Mesothelial cell of epicardium (in vitro differentiated cells): Measurements from ENCODE around the gene TAGAP. TPM values are rescaled to one million over a fixed set of nuclear protein-coding genes. Genes with fewer than 3 reads are reported as not detected.
"Not testable (repeated sequence)": the region's sequence is repeated elsewhere in the genome, so short reads cannot be mapped to it uniquely, and the experiment has no call there.

ENCODE experiments used
- DNase-seq, 2 experiments: peaks; one replicate each; pipeline ENCODE4 v3.0.0; 2021; ENCODE audit warnings: low spot score in 2 of 2; ENCODE audit not compliant: unreplicated experiment in 2 of 2
- H3K27ac Mint-ChIP-seq: 2 replicates; pipeline ENCODE4 v1.8.0; 2021; ENCODE audit warnings: mixed read lengths
- H3K27me3 Mint-ChIP-seq: 2 replicates; pipeline ENCODE4 v1.8.0; 2021; ENCODE audit warnings: low read depth, mixed read lengths
- H3K36me3 Mint-ChIP-seq: 2 replicates; pipeline ENCODE4 v1.8.0; 2021; ENCODE audit warnings: mixed read lengths
- H3K4me1 Mint-ChIP-seq: 2 replicates; pipeline ENCODE4 v1.8.0; 2021; ENCODE audit warnings: mixed read lengths
- H3K4me3 Mint-ChIP-seq: 2 replicates; pipeline ENCODE4 v1.8.0; 2021; ENCODE audit warnings: mild to moderate bottlenecking, moderate library complexity, mixed read lengths
- H3K9me3 Mint-ChIP-seq: 2 replicates; pipeline ENCODE4 v1.8.0; 2021; ENCODE audit warnings: mixed read lengths
- CTCF ChIP-seq: fragments of 200-600 bp; sonication (generic); IDR thresholded peaks from one replicate; pipeline ENCODE4 v1.5.0; 2021; ENCODE audit warnings: antibody characterized with exemption; ENCODE audit not compliant: unreplicated experiment
- total RNA-seq: library from RNA; stranded (reverse); gene quantifications from 3 replicates; pipeline ENCODE4 v1.2.1, GENCODE V29; 2021

Gene TAGAP
- total RNA-seq, 1 donor from 2014 or later = 0.16 TPM

- DNase-seq = peak in 1 of 2 experiments; percentile 65
- Mint-ChIP-seq H3K36me3 (no peaks in the 10 kb centered on the region), H3K4me1 (peaks cover 14% of the 10 kb centered on the region)
Observed at GRCh38 chr6:159042003-159042825, 2.6 kb downstream of the TAGAP start.

GRCh38 chr6:159041181-159041580, 3.6 kb downstream of the TAGAP start:
- DNase-seq = no peak
- peaks cover 14% of the 10 kb centered on the region for H3K4me1 Mint-ChIP-seq
- H3K27me3 Mint-ChIP-seq = peaks cover 13% of the 10 kb centered on the region
- H3K36me3 Mint-ChIP-seq = no peaks in the 10 kb centered on the region
- H3K27ac Mint-ChIP-seq = no peak overlapping the region
- H3K9me3 Mint-ChIP-seq = no peaks in the 10 kb centered on the region
- no peak overlapping the region for H3K4me3 Mint-ChIP-seq
- no peak for TF ChIP-seq CTCF

More at GRCh38 chr6:159042003-159042825, 2.6 kb downstream of the TAGAP start:
- Mint-ChIP-seq H3K4me3 (no peak overlapping the region), H3K27ac (peak overlapping the region; percentile 41), H3K27me3 (peaks cover 16% of the 10 kb centered on the region), H3K9me3 (no peaks in the 10 kb centered on the region)
- TF ChIP-seq CTCF = peak; percentile 81

DNA sequence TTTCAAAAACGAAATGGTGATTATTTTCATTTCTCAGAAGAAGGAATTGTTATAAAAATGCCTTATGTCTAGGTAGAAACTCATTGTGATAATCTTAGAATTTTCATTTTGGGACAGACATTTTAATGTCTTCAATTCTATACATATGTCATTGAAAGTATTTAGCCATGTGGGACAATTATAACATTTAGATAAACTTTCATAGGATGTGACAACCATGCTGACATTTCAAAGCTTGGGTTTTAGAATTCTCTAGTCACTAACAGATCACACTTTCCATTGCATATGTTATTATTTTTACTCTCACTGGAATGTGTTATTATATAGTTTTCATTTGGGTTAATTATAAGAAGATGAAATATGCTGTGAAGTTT, 4.9 kb downstream of the TAGAP start:
- Mint-ChIP-seq H3K27ac (no peak overlapping the region), H3K36me3 (no peaks in the 10 kb centered on the region), H3K4me3 (no peak overlapping the region), H3K9me3 (no peaks in the 10 kb centered on the region), H3K4me1 (peaks cover 14% of the 10 kb centered on the region), H3K27me3 (peaks cover 6% of the 10 kb centered on the region)
- TF ChIP-seq CTCF = no peak
- DNase-seq = no peak

DNA sequence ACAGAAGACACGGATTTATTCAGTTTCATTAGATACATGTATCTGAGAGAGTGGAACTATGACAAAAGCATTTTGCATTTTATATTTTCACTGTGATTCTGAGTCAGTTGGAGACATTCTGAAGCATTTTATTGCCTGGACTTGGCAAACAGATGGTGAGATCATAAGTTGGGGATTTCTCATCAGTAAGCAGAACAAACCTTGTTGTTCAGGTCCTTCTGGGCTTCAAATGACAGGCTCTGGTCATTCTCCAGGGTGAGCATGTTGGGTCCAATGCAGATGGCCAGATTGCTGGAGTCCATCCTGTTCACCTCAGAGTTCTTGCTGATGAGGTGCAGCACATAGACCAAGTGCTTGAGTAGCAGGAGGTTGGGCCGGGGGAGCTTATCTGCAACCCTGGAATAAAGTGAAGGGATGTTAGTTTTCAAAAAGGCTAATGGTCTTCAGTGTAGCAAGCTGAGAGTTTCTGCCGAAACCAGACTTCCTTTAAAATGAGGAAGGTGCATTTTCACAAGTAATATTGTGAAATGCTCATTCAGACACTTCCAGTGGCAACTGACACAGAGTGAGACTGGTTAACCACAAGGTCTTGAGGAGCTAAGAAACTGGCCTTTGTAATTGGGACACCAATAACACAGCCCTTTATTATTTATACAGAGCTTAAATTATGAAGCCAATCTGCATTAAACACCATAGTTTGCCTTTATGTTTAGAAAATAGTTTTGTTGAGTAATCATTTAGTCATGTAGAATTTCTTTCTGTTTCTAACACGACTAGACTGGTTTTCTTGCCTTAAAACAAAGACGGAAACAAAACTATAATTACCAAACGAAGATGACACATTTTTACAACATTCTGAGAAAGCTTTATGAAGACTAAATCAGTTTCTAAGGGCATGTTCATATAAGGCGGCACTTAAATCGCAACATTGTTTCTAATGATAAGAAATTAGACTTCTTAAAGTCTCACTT, 5.6 kb downstream of the TAGAP start:
- H3K4me1 Mint-ChIP-seq = peaks cover 10% of the 10 kb centered on the region
- no peak for DNase-seq
- TF ChIP-seq CTCF = no peak
- H3K27ac Mint-ChIP-seq = peak overlapping the region; percentile 41
- H3K36me3 Mint-ChIP-seq = no peaks in the 10 kb centered on the region
- peaks cover 2% of the 10 kb centered on the region for H3K27me3 Mint-ChIP-seq
- no peaks in the 10 kb centered on the region for H3K9me3 Mint-ChIP-seq
- H3K4me3 Mint-ChIP-seq = no peak overlapping the region

DNA sequence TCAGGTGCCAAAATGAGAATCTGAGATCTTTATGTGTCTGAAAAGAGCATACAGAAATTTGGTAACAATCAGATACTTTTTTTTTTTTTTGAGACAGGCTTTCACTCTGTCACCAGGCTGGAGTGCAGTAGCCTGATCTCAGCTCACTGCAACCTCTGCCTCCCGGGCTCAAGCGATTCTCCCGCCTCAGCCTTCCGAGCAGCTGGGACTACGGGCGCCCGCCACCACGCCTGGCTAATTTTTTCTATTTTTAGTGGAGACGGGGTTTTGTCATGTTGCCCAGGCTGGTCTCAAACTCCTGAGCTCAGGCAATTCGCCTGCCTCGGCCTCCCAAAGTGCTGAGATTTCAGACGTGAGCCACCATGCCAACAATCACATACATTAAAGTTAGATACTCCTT, 6.5 kb downstream of the TAGAP start:
- not testable (repeated sequence) for DNase-seq, H3K9me3 Mint-ChIP-seq, H3K36me3 Mint-ChIP-seq, H3K27me3 Mint-ChIP-seq, H3K4me3 Mint-ChIP-seq, H3K27ac Mint-ChIP-seq
- H3K4me1 Mint-ChIP-seq = peaks cover 10% of the 10 kb centered on the region
